Heart left ventricle (tissue), 16 donors: ENCODE results near the gene VSIG10L2. TPM values are rescaled to one million over a fixed set of nuclear protein-coding genes. Genes with fewer than 3 reads are reported as not detected.
"Not testable (repeated sequence)": the region's sequence is repeated elsewhere in the genome, so short reads cannot be mapped to it uniquely, and the experiment has no call there.

Source experiments
- ATAC-seq, 4 donors: fragments of 200-7000 bp; cut with Tn5 transposase; one replicate each; pipeline ENCODE4 v1.9.1; 2020 to 2022; ENCODE audit warnings: moderate library complexity in 4 of 4, mild to moderate bottlenecking in 3 of 4, moderate number of reproducible peaks in 1 of 4
- DNase-seq, 5 donors: peaks; one replicate each; pipeline ENCODE4 v3.0.0-alpha.2; 2020
- H3K27ac ChIP-seq, 12 donors: fragments of 200-600 bp; sonication (generic) in 4 of 12; one replicate each; pipeline versions ENCODE4 v1.5.0 to v1.8.0; 2016 to 2022; ENCODE audit warnings: mild to moderate bottlenecking in 2 of 12
- H3K27me3 ChIP-seq, 9 donors: fragments of 200-600 bp; sonication (generic) in 2 of 9; one replicate each; pipeline versions ENCODE4 v1.5.1 to v1.8.0; 2016 to 2022; ENCODE audit warnings: mild to moderate bottlenecking in 3 of 9
- H3K36me3 ChIP-seq, 9 donors: fragments of 200-600 bp; sonication (generic) in 2 of 9; one replicate each; pipeline versions ENCODE4 v1.5.0 to v1.8.0; 2018 to 2022; ENCODE audit warnings: mild to moderate bottlenecking in 2 of 9
- H3K4me1 ChIP-seq, 12 donors: fragments of 200-600 bp; sonication (generic) in 4 of 12; one replicate each; pipeline versions ENCODE4 v1.5.0 to v1.8.0; 2016 to 2022; ENCODE audit warnings: mild to moderate bottlenecking in 3 of 12
- H3K4me3 ChIP-seq, 12 donors: fragments of 200-600 bp; sonication (generic) in 4 of 12; one replicate each; pipeline versions ENCODE4 v1.5.0 to v1.8.0; 2017 to 2022; ENCODE audit warnings: mild to moderate bottlenecking in 9 of 12, moderate library complexity in 4 of 12
- H3K9me3 ChIP-seq, 12 donors: fragments of 200-600 bp; sonication (generic) in 4 of 12; one replicate each; pipeline versions ENCODE4 v1.5.0 to v1.8.0; 2016 to 2022; ENCODE audit warnings: mild to moderate bottlenecking in 1 of 12
- POLR2A ChIP-seq, 2 donors: fragments of 450-650 bp; IDR thresholded peaks; one replicate each; pipeline ENCODE4 v1.6.1; 2017; ENCODE audit warnings: antibody characterized with exemption in 2 of 2, mild to moderate bottlenecking in 2 of 2, moderate library complexity in 2 of 2
- WGBS, 4 donors: extraction: QIAGEN DNeasy Blood & Tissue Kit in 2 of 4; methylation state at CpG; one replicate each; pipeline versions ENCODE4 v1.1.5 to v1.1.7; 2013 to 2018; 5-methylcytosine and 5-hydroxymethylcytosine counted together
- intact Hi-C, 10 donors: fragments of 100-400 bp; cut with DNase I; formaldehyde crosslinking; loops; one replicate each; pipeline versions ENCODE4 v1.11.1 to v1.14.2; 2022
- polyA plus RNA-seq, 2 donors: library from polyadenylated mRNA; stranded (reverse); fragments of 200-250 nt; gene quantifications; one replicate each; pipeline ENCODE4 v1.2.3, GENCODE V29; 2013
- total RNA-seq, 9 donors: library from RNA; depleted of rRNA in 2 of 9; stranded (reverse); fragments of >200 nt in 2 of 9; fragmentation: NEBNext Ultra II Directional in 3 of 9; extraction: Animal tissue kit (Norgen Biotek cat#: 25700) in 3 of 9; gene quantifications; one replicate each; pipeline versions ENCODE4 v1.1.0 to v1.2.4, GENCODE V29; 2016 to 2023
- TF ChIP-seq, protein P1 (sequence below), 12 donors: fragments of 200-600 bp; sonication (generic) in 4 of 12; IDR thresholded peaks; one replicate each; pipeline versions ENCODE4 v1.5.0 to v1.8.0; 2018 to 2022; ENCODE audit warnings: antibody characterized with exemption in 12 of 12, mild to moderate bottlenecking in 5 of 12
- donor health status: ischemic (EF 13 %, LVEDD 7.1; RV severe dilation, severe dysfunction).
- donor health status: healthy with polysubstance abuse.
- donor health status: DM: no; HTN: yes; CAD: no.
- donor health status: DM: no; HTN: no; CAD: no.
- donor health status: ischemic (EF 25% LVEDD 6.9; RV normal size, moderate dysfunction).
- donor health status: ischemic (EF 25% LVEDD 5.7; RV mildly dilated, moderate dysfunction).
- donor health status: healthy.
- donor health status: DM: yes; HTN: yes; CAD: no.
- donor health status: ischemic (EF 35%, LVEDD 5.7; RV mildly dilated, moderate dysfunction).
- donor health status: nonischemic (EF 11% LVEDD 7.7; RV severe dilation, severe dysfunction).
- donor health status: DM: yes; HTN: yes; CAD: no.
- donor health status: PGD.
- donor health status: ischemic (EF 29% LVEDD 5.4; RV normal size, mild dysfunction).
- donor health status: nonischemic (EF 23%, LVEDD 6.1; RV moderate dilation, normal function).

Gene VSIG10L2
- total and polyA plus RNA-seq, 11 donors, result 0.04 to 0.21 (median 0.12) TPM; not detected in 8

- Histone ChIP-seq H3K36me3 (no peaks in the 10 kb centered on the region), H3K9me3 (no peaks in the 10 kb centered on the region), H3K4me1 (no peaks in the 10 kb centered on the region), H3K27ac (no peak overlapping the region), H3K27me3 (peaks cover 0 to 24% (median 0%) of the 10 kb centered on the region in 9 donors), H3K4me3 (no peak overlapping the region)
- intact Hi-C loops, result no loop called here
- WGBS, 4 donors, result 69 to 76% (median 71%) methylated on average over 8 of the region's 8 CpGs
- DNase-seq, result no peak
- ATAC-seq, result no peak
- TF ChIP-seq POLR2A (IDR thresholded peaks at IDR 0.05), result no peak
- TF ChIP-seq, protein P1, sequence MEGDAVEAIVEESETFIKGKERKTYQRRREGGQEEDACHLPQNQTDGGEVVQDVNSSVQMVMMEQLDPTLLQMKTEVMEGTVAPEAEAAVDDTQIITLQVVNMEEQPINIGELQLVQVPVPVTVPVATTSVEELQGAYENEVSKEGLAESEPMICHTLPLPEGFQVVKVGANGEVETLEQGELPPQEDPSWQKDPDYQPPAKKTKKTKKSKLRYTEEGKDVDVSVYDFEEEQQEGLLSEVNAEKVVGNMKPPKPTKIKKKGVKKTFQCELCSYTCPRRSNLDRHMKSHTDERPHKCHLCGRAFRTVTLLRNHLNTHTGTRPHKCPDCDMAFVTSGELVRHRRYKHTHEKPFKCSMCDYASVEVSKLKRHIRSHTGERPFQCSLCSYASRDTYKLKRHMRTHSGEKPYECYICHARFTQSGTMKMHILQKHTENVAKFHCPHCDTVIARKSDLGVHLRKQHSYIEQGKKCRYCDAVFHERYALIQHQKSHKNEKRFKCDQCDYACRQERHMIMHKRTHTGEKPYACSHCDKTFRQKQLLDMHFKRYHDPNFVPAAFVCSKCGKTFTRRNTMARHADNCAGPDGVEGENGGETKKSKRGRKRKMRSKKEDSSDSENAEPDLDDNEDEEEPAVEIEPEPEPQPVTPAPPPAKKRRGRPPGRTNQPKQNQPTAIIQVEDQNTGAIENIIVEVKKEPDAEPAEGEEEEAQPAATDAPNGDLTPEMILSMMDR (IDR thresholded peaks at IDR 0.05), result no peak
Observed at GRCh38 chr11:125910226-125910849, 35.5 kb upstream of the VSIG10L2 start.

DNA sequence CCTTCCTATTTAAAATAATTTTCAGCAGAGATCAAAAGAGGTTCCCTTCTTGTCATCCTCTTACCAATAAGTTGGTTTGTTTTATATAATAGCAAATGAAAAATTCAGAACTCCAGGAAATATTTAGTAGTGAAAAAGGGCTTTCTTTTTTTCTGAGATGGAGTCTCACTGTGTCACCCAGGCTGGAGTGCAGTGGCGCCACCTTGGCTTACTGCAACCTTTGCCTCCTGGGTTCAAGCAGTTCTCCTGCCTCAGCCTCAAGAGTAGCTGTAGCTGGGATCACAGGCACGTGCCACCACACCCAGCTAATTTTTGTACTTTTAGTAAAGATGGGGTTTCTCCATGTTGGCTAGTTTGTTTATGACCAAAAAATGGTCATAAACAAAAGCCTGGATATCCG, 31.2 kb upstream of the VSIG10L2 start:
- ATAC-seq, H3K4me3 ChIP-seq, H3K36me3 ChIP-seq, H3K4me1 ChIP-seq, DNase-seq, H3K9me3 ChIP-seq, intact Hi-C loops, H3K27ac ChIP-seq: not testable (repeated sequence)
- H3K27me3 ChIP-seq, result peaks cover 0 to 27% (median 2%) of the 10 kb centered on the region in 9 donors
- WGBS, 4 donors, result 72 to 84% (median 74%) methylated on average over 3 of the region's 3 CpGs

DNA sequence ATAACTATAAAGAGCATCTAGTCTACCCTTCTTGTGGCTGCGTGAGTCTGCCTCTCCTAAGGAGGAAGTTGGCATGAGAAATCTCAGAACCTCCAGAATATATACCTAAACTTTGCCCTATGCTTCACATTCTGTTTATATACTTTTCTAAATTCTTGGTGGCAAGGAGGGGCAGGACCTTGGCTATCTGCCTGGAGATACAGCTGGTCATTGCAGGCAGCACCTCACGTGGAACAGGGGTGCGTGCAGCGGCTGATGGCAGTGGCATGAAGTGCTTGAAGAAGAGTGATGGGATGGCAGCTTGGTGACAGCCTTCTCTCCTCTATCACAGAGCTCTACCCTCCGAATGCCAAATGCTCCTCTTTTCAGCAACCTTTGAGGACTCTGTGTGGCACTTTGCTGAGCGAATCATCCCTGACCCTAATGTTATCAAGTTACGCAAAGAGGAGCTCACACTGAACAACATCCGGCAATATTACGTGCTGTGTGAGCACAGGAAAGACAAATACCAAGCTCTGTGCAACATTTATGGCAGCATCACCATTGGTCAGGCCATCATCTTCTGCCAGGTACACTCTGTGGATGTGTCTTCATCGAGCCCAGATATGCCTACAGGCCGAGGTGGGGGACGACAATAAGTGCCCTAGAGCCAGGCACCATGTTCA, 29.0 kb upstream of the VSIG10L2 start:
- H3K9me3 ChIP-seq, result no peaks in the 10 kb centered on the region
- DNase-seq (no peak), ATAC-seq (no peak)
- H3K4me1 ChIP-seq, result no peaks in the 10 kb centered on the region
- H3K36me3 ChIP-seq, result no peaks in the 10 kb centered on the region
- no peak overlapping the region for H3K27ac ChIP-seq
- H3K4me3 ChIP-seq, result no peak overlapping the region
- 73 to 81% (median 75%) methylated on average over 12 of the region's 12 CpGs for WGBS, 4 donors
- intact Hi-C loops, result no loop called here
- peaks cover 0 to 34% (median 3%) of the 10 kb centered on the region in 9 donors for H3K27me3 ChIP-seq
- TF ChIP-seq, protein P1 (IDR thresholded peaks at IDR 0.05), result no peak
- TF ChIP-seq POLR2A (IDR thresholded peaks at IDR 0.05), result no peak

- H3K9me3 ChIP-seq, result no peaks in the 10 kb centered on the region
- 74 to 79% (median 78%) methylated on average over 13 of the region's 13 CpGs for WGBS, 4 donors
- no peak for ATAC-seq
- no peak overlapping the region for H3K27ac ChIP-seq
- DNase-seq, result no peak
- no peak for TF ChIP-seq POLR2A (IDR thresholded peaks at IDR 0.05)
- TF ChIP-seq, protein P1 (IDR thresholded peaks at IDR 0.05), result no peak
- no peaks in the 10 kb centered on the region for H3K4me1 ChIP-seq
- intact Hi-C loops, result no loop called here
- no peaks in the 10 kb centered on the region for H3K36me3 ChIP-seq
- H3K4me3 ChIP-seq, result no peak overlapping the region
- H3K27me3 ChIP-seq, result peaks cover 0 to 29% (median 3%) of the 10 kb centered on the region in 9 donors
Observed at GRCh38 chr11:125918140-125918840, 27.6 kb upstream of the VSIG10L2 start.
